Cardiac muscle cell (in vitro differentiated cells and primary cell): ENCODE data around the gene FBXL17. TPM values are rescaled to one million over a fixed set of nuclear protein-coding genes. Genes with fewer than 3 reads are reported as not detected.

Experiments used
- DNase-seq, 2 donors: peaks; one replicate each; pipeline versions ENCODE4 v3.0.0 to v3.0.0-alpha.2; 2010 to 2017; ENCODE audit warnings: low read depth in 1 of 2, low spot score in 1 of 2
- H3K27ac ChIP-seq: fragments of 200-600 bp; sonication (generic); 2 replicates; pipeline ENCODE4 v1.5.1; 2016
- H3K27me3 ChIP-seq: fragments of 200-600 bp; sonication (generic); 2 replicates; pipeline ENCODE4 v1.6.0; 2016; ENCODE audit warnings: control low read depth
- H3K36me3 ChIP-seq: fragments of 200-600 bp; sonication (generic); 2 replicates; pipeline ENCODE4 v1.5.1; 2016; ENCODE audit warnings: control low read depth
- H3K4me1 ChIP-seq: fragments of 200-600 bp; sonication (generic); 2 replicates; pipeline ENCODE4 v1.8.1; 2017; ENCODE audit warnings: low read depth, mild to moderate bottlenecking, mixed run types
- H3K4me3 ChIP-seq: fragments of 200-600 bp; sonication (generic); 2 replicates; pipeline ENCODE4 v1.5.1; 2016; ENCODE audit warnings: mild to moderate bottlenecking
- H3K9me3 ChIP-seq: fragments of 200-600 bp; sonication (generic); 2 replicates; pipeline ENCODE4 v1.5.1; 2017; ENCODE audit warnings: low read depth, mild to moderate bottlenecking, control low read depth
- polyA plus RNA-seq: library from polyadenylated mRNA; unstranded; fragments of >200 nt; fragmentation: Nextera tagmentation; extraction: Ambion mirVana; gene quantifications from 2 replicates; pipeline ENCODE4 v1.2.1, GENCODE V29; 2016
- total RNA-seq: library from RNA; depleted of rRNA; stranded (reverse); fragments of >200 nt; gene quantifications from 2 replicates; pipeline ENCODE4 v1.2.3, GENCODE V29; 2016
- TF ChIP-seq, protein P1 (sequence below): IDR thresholded peaks from 2 replicates; pipeline ENCODE4 v1.5.1; 2012; ENCODE audit warnings: low read depth, mild to moderate bottlenecking, low read length

Gene FBXL17
- total and polyA plus RNA-seq, 2 experiments from 2014 or later: 18.3 to 22.9 TPM

DNA sequence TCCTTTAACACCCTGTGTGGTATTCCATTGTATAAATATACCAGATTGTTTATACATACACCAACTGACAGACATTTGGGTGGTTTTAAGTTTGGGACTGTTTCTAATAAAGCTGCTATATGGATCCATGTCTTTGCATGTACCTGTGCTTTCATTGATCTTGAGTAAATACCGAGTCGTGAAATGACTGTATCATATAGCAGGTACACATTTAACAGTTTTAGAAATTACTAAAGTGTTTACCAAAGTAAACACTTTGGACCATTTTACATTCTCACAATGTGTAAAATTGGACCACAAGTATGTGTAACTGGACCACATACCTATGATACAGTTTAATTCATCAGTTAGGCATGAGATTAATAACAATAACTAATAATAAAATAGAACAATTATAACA lies 175.2 kb downstream of the FBXL17 start:
- no peak overlapping the region for H3K4me3 ChIP-seq
- no peaks in the 10 kb centered on the region for H3K27me3 ChIP-seq
- TF ChIP-seq, protein P1, sequence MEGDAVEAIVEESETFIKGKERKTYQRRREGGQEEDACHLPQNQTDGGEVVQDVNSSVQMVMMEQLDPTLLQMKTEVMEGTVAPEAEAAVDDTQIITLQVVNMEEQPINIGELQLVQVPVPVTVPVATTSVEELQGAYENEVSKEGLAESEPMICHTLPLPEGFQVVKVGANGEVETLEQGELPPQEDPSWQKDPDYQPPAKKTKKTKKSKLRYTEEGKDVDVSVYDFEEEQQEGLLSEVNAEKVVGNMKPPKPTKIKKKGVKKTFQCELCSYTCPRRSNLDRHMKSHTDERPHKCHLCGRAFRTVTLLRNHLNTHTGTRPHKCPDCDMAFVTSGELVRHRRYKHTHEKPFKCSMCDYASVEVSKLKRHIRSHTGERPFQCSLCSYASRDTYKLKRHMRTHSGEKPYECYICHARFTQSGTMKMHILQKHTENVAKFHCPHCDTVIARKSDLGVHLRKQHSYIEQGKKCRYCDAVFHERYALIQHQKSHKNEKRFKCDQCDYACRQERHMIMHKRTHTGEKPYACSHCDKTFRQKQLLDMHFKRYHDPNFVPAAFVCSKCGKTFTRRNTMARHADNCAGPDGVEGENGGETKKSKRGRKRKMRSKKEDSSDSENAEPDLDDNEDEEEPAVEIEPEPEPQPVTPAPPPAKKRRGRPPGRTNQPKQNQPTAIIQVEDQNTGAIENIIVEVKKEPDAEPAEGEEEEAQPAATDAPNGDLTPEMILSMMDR: no peak

DNA sequence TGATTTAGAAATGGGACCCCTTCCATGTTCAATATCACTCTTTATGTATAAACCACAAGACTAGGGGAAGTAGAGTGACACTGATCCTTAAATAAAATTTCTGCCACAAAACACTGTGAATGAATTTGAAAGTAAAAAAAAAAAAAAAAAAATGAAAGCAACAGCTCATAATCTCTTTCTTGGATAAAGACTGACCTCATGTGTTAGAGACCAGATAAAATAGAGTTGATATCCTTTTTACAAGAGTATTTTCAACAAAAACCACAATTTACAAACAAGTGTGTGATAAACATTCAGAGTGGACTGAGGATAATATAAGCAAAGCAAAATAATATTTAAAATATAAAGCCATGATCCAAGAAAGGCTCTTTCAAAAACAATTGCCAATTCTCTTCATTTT lies 180.2 kb downstream of the FBXL17 start:
- H3K27me3 ChIP-seq: no peaks in the 10 kb centered on the region
- H3K4me1 ChIP-seq: no peaks in the 10 kb centered on the region
- H3K9me3 ChIP-seq: no peaks in the 10 kb centered on the region
- no peaks in the 10 kb centered on the region for H3K36me3 ChIP-seq
- H3K4me3 ChIP-seq: no peak overlapping the region
- no peak overlapping the region for H3K27ac ChIP-seq
- TF ChIP-seq, protein P1: no peak
- DNase-seq: no peak

More for the DNA sequence above, 175.2 kb downstream of the FBXL17 start:
- DNase-seq: no peak
- Histone ChIP-seq H3K27ac (no peak overlapping the region), H3K9me3 (no peaks in the 10 kb centered on the region), H3K36me3 (no peaks in the 10 kb centered on the region), H3K4me1 (no peaks in the 10 kb centered on the region)

DNA sequence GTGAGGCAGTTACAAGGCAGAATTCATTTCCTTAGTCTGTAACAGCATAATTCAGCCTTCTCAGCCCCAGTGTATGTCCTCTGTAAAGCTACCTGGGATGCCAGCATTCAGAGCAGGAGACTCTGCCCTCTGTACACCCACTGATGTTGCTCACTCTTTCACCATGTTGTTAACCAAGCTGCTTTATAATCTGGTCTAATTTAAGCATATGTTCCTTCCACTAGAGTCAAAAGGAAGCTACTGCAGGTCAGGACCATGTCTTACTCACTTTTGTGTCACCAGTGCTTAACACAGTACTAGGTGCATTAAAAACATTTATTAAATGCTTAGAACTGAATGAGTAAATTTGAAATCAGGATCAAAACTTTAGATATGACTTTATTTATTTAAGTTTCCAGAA lies 185.6 kb downstream of the FBXL17 start:
- no peak overlapping the region for H3K27ac ChIP-seq

DNA sequence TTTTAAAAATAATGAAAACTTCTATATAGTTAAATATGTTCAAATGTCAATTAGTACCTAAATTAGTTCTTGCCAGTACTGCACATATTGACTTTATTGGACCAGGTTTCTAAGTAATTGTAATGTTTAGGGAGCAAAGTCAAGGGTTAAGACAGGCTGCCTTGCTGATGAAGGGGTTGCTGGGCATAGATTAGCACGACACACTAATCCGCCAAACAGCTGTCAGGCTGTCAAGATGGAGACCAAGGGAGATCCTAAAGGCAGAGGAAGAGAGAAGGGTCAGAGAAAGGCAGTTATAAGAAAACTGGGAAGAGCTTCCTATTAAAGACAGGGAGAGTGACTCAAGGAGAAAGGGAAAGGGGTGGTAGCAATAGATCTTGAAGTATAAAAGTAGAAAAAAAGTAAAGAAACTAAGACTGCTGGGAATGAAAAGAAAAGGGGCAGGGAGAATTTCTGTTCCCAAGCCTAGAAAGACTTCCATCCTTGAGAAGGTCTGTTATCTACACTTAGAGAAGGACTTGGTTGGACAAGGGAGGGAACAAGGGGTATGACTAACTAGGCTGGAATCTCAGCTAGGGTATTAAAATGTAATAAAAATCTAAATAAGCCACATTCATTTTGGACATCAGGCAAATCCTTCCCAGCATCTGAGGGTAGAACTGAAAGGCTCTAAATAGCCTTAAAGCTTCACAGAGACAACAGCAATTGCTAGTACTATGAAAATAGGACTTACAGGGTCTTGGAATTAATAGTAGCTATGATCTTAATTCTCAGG lies 188.7 kb downstream of the FBXL17 start:
- H3K27me3 ChIP-seq: no peaks in the 10 kb centered on the region
- H3K27ac ChIP-seq: no peak overlapping the region
- H3K9me3 ChIP-seq: no peaks in the 10 kb centered on the region
- TF ChIP-seq, protein P1: no peak
- H3K4me1 ChIP-seq: no peaks in the 10 kb centered on the region
- no peaks in the 10 kb centered on the region for H3K36me3 ChIP-seq
- no peak overlapping the region for H3K4me3 ChIP-seq
- peak in 1 of 2 donors; percentile 72 for DNase-seq

More for the DNA sequence above, 185.6 kb downstream of the FBXL17 start:
- Histone ChIP-seq H3K4me3 (no peak overlapping the region), H3K27me3 (no peaks in the 10 kb centered on the region), H3K9me3 (no peaks in the 10 kb centered on the region), H3K4me1 (no peaks in the 10 kb centered on the region), H3K36me3 (no peaks in the 10 kb centered on the region)
- TF ChIP-seq, protein P1: no peak
- DNase-seq: no peak

DNA sequence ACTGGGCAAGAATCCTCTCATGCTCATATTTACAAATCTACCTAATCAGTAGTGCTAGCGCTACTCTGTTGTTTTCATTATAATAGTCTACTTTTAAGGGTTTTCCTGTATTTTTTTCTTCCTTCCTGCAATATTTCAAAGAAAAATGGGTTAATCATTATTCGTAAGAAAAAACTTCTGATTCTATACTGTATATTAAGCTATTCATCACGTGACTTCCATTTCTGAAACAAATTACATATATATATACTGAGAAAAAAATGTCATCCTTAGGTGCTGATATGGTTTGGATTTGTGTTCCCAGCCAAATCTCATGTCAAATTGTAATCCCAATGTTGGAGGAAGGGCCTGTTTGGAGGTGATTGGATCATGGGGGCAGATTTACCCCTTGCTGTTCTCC lies 197.0 kb downstream of the FBXL17 start:
- H3K27me3 ChIP-seq: no peaks in the 10 kb centered on the region
- H3K36me3 ChIP-seq: no peaks in the 10 kb centered on the region
- TF ChIP-seq, protein P1: no peak
- no peak overlapping the region for H3K27ac ChIP-seq
- no peak overlapping the region for H3K4me3 ChIP-seq
- no peak for DNase-seq
- H3K9me3 ChIP-seq: no peaks in the 10 kb centered on the region
- no peaks in the 10 kb centered on the region for H3K4me1 ChIP-seq
